IPS-NIHi7 (cell line): ENCODE results near the gene PRELP.
"Not testable (repeated sequence)": the region's sequence is repeated elsewhere in the genome, so short reads cannot be mapped to it uniquely, and the experiment has no call there.

Source experiments
- DNase-seq: peaks from one replicate; pipeline ENCODE4 v3.0.0; 2012; ENCODE audit warnings: mixed read lengths; ENCODE audit errors: extremely low spot score

Gene PRELP

GRCh38 chr1:203475012-203475981 is at the start of gene PRELP:
PRELP (plus strand) TSS chr1:203475806; CDS start chr1:203483185, 7,379 bp downstream.
- DNase-seq, result peak; percentile 90

GRCh38 chr1:203426366-203426765 is 49.2 kb upstream of the PRELP start:
- no peak for DNase-seq

- DNase-seq, result no peak
Measured at GRCh38 chr1:203426870-203427269, 48.7 kb upstream of the PRELP start.

- no peak for DNase-seq
Measured at GRCh38 chr1:203427451-203427850, 48.2 kb upstream of the PRELP start.

GRCh38 chr1:203428981-203429599 is 46.5 kb upstream of the PRELP start:
- no peak for DNase-seq

GRCh38 chr1:203435615-203436014 is 40.0 kb upstream of the PRELP start:
- no peak for DNase-seq

- DNase-seq, result no peak
Measured at GRCh38 chr1:203437696-203438315, 37.8 kb upstream of the PRELP start.

- DNase-seq, result no peak
Measured at GRCh38 chr1:203439131-203439730, 36.4 kb upstream of the PRELP start.

- peak; percentile 62 for DNase-seq
Measured at GRCh38 chr1:203440771-203441170, 34.8 kb upstream of the PRELP start.

- DNase-seq, result no peak
Measured at GRCh38 chr1:203441766-203442165, 33.8 kb upstream of the PRELP start.

GRCh38 chr1:203442821-203443220 is 32.8 kb upstream of the PRELP start:
- no peak for DNase-seq

GRCh38 chr1:203443296-203443695 is 32.3 kb upstream of the PRELP start:
- no peak for DNase-seq

- no peak for DNase-seq
Measured at GRCh38 chr1:203444171-203444576, 31.4 kb upstream of the PRELP start.

GRCh38 chr1:203447151-203447550 is 28.5 kb upstream of the PRELP start:
- no peak for DNase-seq

- not testable (repeated sequence) for DNase-seq
Measured at GRCh38 chr1:203447598-203447997, 28.0 kb upstream of the PRELP start.

GRCh38 chr1:203448521-203449061 is 27.0 kb upstream of the PRELP start:
- peak; percentile 61 for DNase-seq

GRCh38 chr1:203450001-203450400 is 25.6 kb upstream of the PRELP start:
- no peak for DNase-seq

GRCh38 chr1:203450479-203451149 is 25.0 kb upstream of the PRELP start:
- peak; percentile 48 for DNase-seq

GRCh38 chr1:203451836-203452784 is 23.5 kb upstream of the PRELP start:
- DNase-seq, result no peak

GRCh38 chr1:203453016-203453415 is 22.6 kb upstream of the PRELP start:
- DNase-seq, result no peak
